ENCODE results near the gene TARBP2. TPM values are rescaled to one million over a fixed set of nuclear protein-coding genes. Genes with fewer than 3 reads are reported as not detected.

TARBP2 gene
- total RNA-seq, 6 donors from 2014 or later = 25.4 to 74.4 (median 36.8) TPM

DNA sequence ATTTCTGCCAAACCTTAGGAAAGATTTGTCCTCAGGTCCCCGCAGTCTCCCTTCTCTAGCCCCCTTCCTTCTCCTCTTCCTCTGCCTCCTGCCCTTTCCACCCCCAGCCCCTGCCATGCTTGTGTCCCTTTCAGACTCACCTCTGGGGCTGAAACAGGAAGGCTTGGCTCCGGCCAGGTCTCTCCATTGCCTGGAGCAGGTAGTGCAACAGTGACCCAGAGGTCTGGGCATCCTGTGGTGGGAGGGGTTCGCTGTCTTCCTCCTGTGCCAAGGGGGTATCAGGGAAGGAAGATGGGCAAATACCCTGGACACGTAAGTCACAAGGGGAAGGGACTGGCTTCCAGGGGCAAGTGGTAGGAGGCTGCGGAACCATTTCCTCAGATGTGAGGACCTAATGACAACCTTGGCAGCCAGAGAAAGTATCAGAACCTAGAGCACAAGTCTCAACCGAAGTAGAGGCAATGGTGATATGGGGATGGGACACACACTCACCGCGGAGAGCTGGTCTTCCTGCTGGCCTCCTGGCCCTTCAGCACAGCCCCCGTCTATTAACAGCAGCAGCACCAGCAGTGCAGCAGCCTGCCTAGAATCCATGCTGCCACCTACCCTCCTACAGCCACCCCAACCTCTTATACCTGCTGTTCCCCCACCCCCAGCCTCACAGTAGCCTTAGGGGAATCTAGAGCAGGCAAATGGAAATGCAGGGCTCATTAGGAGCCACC, 6.0 kb downstream of the TARBP2 start, which contains the start of gene NPFF:
TSS of gene NPFF (minus strand) at position 604 of the 722 bp plus-strand sequence. CDS start at position 594, 10 bp downstream.
- H3K27me3 ChIP-seq = no peaks in the 10 kb centered on the region
- no peak for TF ChIP-seq CTCF (IDR thresholded peaks at IDR 0.05)
- no peak for TF ChIP-seq EP300 (IDR thresholded peaks at IDR 0.05)
- TF ChIP-seq POLR2A (IDR thresholded peaks at IDR 0.05) = no peak
- no peak for TF ChIP-seq POLR2AphosphoS5 (IDR thresholded peaks at IDR 0.05)
- H3K36me3 ChIP-seq = peaks cover 0 to 58% (median 40%) of the 10 kb centered on the region in 4 donors
- DNase-seq (peak in 1 of 2 donors; percentile 10), ATAC-seq (ENCODE audit: low FRiP score in 2 of 2) (no peak)
- peak within 1 kb of the TSS in 2 of 4 donors; percentile 59 to 72 for H3K27ac ChIP-seq
- H3K4me3 ChIP-seq = no peak within 1 kb of the TSS
- peaks cover 20 to 22% (median 21%) of the 10 kb centered on the region in 4 donors for H3K4me1 ChIP-seq
- 85 to 91% methylated on average over 9 of the region's 9 CpGs for WGBS, 2 donors
- H3K9me3 ChIP-seq = no peaks in the 10 kb centered on the region

DNA sequence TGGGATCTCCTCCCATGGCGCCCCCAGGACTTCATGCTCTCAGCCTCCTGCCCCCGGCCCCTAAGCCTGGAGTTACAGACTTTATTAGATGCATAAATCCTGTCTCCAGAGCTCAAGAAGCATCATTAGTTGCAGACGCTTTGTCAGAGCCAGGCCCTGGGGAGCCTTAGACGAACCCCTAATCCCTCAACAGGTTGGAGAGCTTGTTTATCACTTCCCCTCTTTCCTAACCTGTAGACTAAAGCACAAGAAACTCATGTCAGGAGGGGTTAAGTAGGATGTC, 6.5 kb downstream of the TARBP2 start:
- H3K9me3 ChIP-seq = no peaks in the 10 kb centered on the region
- peaks cover 0 to 64% (median 43%) of the 10 kb centered on the region in 4 donors for H3K36me3 ChIP-seq
- H3K27ac ChIP-seq = peak overlapping the region in 1 of 4 donors; percentile 72
- 88 to 98% methylated on average over 4 of the region's 4 CpGs for WGBS, 2 donors
- TF ChIP-seq POLR2AphosphoS5 (IDR thresholded peaks at IDR 0.05) (no peak), POLR2A (IDR thresholded peaks at IDR 0.05) (no peak), CTCF (IDR thresholded peaks at IDR 0.05) (no peak), EP300 (IDR thresholded peaks at IDR 0.05) (no peak)
- H3K4me3 ChIP-seq = no peak overlapping the region
- peaks cover 15 to 17% (median 16%) of the 10 kb centered on the region in 4 donors for H3K4me1 ChIP-seq
- ATAC-seq (ENCODE audit: low FRiP score in 2 of 2) = no peak
- H3K27me3 ChIP-seq = no peaks in the 10 kb centered on the region
- DNase-seq = no peak

GRCh38 chr12:53508534-53509170, 7.6 kb downstream of the TARBP2 start:
- Histone ChIP-seq H3K27me3 (no peaks in the 10 kb centered on the region), H3K9me3 (no peaks in the 10 kb centered on the region), H3K4me3 (no peak overlapping the region), H3K36me3 (peaks cover 0 to 75% (median 47%) of the 10 kb centered on the region in 4 donors), H3K27ac (peak overlapping the region; percentile 29 to 72 (median 54)), H3K4me1 (peaks cover 8 to 20% (median 16%) of the 10 kb centered on the region in 4 donors)
- peak; percentile 79 to 93 (median 90) for TF ChIP-seq CTCF (IDR thresholded peaks at IDR 0.05)
- no peak for TF ChIP-seq POLR2A (IDR thresholded peaks at IDR 0.05)
- peak; percentile 35 to 49 for TF ChIP-seq POLR2AphosphoS5 (IDR thresholded peaks at IDR 0.05)
- no peak for TF ChIP-seq EP300 (IDR thresholded peaks at IDR 0.05)
- peak; percentile 90 to 92 for ATAC-seq (ENCODE audit: low FRiP score in 2 of 2)
- peak in 1 of 2 donors; percentile 91 for DNase-seq
- 30 to 33% methylated on average over 7 of the region's 7 CpGs for WGBS, 2 donors

DNA sequence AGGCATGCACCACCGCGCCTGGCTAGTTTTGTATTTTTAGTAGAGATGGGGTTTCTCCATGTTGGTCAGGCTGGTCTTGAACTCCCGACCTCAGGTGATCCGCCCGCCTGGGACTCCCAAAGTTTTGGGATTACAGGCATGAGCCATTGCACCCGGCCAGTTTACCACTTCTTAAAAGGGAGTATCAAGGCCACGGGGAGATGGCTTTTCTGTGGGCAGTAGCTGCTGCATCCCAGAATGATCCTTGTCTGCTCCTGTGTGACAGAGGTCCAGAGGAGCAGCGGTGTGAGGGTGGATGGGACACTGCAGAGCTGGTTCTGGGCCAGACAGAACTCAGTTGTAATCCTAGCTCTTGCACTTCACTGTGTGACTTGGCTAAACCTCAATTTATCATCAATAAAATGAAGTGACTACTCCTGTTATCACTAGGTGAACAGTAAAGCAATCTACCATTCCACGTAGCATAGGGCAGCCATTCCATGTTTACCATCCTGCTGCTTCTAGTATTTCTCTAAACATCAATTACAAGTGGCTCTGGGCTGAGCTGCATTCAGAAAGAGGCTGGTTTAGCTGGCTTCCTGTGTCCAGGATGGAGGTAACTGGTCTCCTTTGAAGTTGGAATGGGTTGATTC, 9.2 kb downstream of the TARBP2 start:
- no peak for DNase-seq
- H3K36me3 ChIP-seq = peaks cover 2 to 77% (median 48%) of the 10 kb centered on the region in 4 donors

More for the DNA sequence above, 9.2 kb downstream of the TARBP2 start:
- no peaks in the 10 kb centered on the region for H3K27me3 ChIP-seq
- no peak for ATAC-seq (ENCODE audit: low FRiP score in 2 of 2)
- 80 to 89% methylated on average over 7 to 9 of the region's 9 CpGs for WGBS, 2 donors
- no peaks in the 10 kb centered on the region for H3K9me3 ChIP-seq
- H3K27ac ChIP-seq = peak overlapping the region in 1 of 4 donors; percentile 33
- peaks cover 8 to 21% (median 19%) of the 10 kb centered on the region in 4 donors for H3K4me1 ChIP-seq
- H3K4me3 ChIP-seq = no peak overlapping the region
- TF ChIP-seq CTCF (IDR thresholded peaks at IDR 0.05) (no peak), POLR2A (IDR thresholded peaks at IDR 0.05) (no peak)

Measured in upper lobe of left lung (tissue), 6 donors.